ENCODE data around the gene EIF3K.
"Not testable (repeated sequence)": the region's sequence is repeated elsewhere in the genome, so short reads cannot be mapped to it uniquely, and the experiment has no call there.

The EIF3K gene, protein sequence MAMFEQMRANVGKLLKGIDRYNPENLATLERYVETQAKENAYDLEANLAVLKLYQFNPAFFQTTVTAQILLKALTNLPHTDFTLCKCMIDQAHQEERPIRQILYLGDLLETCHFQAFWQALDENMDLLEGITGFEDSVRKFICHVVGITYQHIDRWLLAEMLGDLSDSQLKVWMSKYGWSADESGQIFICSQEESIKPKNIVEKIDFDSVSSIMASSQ

DNA sequence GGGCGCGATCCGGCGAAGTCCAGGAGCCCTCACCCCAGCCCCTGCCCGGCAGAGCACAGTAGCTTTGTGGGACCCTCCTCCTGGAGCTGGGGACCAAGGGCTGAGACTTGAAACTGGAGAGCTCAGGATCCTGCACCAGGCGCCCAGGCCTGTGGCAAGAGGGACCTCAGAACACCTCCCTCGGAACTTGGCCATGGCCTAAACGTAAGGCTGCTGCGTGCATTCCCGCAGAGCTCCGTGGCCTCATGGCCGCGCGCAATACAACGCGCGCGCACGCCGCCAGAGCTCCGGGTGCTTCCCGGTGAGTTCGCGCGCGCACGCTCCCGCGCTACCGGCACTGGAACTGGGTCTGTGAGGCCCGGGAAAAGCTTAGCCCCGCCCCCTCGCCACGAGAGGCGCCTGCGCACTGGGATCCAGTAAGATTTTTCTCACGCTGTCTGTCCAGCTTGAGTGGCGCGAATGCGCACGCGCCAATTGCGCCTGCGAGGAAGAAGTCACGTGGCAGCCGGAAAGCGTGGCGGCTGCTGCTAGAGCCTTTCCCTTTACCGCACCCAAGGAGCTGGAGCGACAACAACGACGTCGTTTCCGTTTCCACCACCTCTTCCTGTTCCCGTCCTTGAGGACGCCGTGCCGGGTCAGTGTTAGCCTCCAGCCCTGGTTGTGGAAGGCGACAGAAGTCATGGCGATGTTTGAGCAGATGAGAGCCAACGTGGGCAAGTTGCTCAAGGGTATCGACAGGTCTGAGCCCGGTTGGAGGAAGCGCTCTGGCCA is at the start of gene EIF3K:
EIF3K (plus strand) TSS at position 599 of the 771 bp plus-strand sequence; CDS start at position 680, 81 bp downstream.
- Mint-ChIP-seq H3K9me3 (no peaks in the 10 kb centered on the region), H3K27me3 (no peaks in the 10 kb centered on the region), H3K4me1 (peaks cover 35% of the 10 kb centered on the region), H3K36me3 (peaks cover 18% of the 10 kb centered on the region), H3K4me3 (peak within 1 kb of the TSS; percentile 99), H3K27ac (peak within 1 kb of the TSS; percentile 97)
- ATAC-seq (ENCODE audit: low read depth) (peak; percentile 48), DNase-seq (ENCODE audit: low spot score in 2 of 2) (peak; percentile 93 to 94)

DNA sequence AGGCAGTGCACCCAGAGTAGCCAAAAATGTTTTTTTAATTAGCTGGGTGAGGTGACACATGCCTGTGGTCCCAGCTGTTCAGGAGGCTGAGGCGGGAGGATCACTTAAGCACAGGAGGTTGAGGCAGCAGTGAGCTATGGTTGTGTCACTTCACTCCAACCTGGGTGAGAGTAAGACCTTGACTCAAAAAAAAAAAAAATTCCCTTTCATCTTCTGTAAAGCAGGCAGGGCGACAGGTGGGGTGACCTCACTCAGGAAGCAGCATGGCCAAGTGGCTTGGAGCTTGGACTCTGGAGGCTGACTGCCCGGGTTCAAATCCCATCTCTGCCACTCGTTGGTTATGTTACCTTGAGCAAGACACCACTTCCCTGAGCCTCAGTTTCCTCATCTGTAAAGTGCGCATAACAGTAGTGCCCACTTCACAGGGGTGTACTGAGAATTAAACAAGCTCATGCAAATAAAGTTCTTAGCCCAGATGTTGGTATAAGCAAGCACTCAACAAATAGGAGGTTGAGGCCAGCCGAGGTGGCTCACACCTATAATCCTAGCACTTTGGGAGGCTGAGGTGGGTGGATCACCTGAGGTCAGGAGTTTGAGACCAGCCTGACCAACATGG is 49.5 kb upstream of the EIF3K start:
- no peak for ATAC-seq (ENCODE audit: low read depth)
- peaks cover 3% of the 10 kb centered on the region for H3K27me3 Mint-ChIP-seq
- no peaks in the 10 kb centered on the region for H3K36me3 Mint-ChIP-seq
- peaks cover 10% of the 10 kb centered on the region for H3K4me1 Mint-ChIP-seq
- H3K27ac Mint-ChIP-seq: no peak overlapping the region
- DNase-seq (ENCODE audit: low spot score in 2 of 2): no peak
- H3K4me3 Mint-ChIP-seq: no peak overlapping the region
- H3K9me3 Mint-ChIP-seq: no peaks in the 10 kb centered on the region

DNA sequence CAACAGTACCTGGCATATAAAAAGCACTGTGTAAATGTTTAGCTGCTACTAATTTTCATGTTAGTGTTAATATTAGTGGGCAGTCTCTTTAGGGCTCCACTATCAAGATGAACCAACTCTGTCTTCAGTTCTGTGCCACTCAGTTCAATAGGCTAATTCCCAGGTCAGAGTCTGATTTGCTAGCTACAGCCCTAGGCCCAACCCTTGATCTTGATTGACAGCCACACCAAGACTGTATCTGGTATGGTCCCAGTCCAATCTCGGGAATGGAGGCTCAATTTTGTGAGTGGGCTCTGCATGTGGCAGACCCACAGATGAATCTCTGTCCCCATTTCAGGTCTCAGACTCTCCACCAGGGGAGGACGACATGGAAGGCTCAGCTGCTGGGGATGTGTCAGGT is 47.3 kb upstream of the EIF3K start:
- no peak for DNase-seq (ENCODE audit: low spot score in 2 of 2)
- peaks cover 5% of the 10 kb centered on the region for H3K4me1 Mint-ChIP-seq

DNA sequence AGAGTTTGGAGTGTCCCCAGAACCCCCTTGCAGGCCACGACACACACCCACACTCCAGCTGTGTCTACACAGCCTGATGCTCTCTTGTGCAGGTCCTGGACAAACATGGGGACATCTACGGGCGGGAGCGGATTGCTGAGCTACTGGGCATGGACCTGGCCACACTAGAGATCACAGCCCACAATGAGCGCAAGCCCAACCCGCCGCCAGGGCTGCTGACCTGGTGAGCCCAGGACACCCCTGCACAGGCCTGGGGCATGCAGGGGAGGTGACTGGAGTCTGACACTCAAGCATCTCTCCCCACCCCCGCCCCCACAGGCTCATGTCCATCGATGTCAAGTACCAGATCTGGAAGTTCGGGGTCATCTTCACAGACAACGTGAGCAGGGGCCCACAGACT is 41.2 kb upstream of the EIF3K start:
- H3K4me3 Mint-ChIP-seq: no peak overlapping the region
- H3K27me3 Mint-ChIP-seq: no peaks in the 10 kb centered on the region
- DNase-seq (ENCODE audit: low spot score in 2 of 2) (no peak), ATAC-seq (ENCODE audit: low read depth) (no peak)
- no peaks in the 10 kb centered on the region for H3K36me3 Mint-ChIP-seq
- no peak overlapping the region for H3K27ac Mint-ChIP-seq
- no peaks in the 10 kb centered on the region for H3K9me3 Mint-ChIP-seq
- H3K4me1 Mint-ChIP-seq: peaks cover 6% of the 10 kb centered on the region

More for the DNA sequence above, 47.3 kb upstream of the EIF3K start:
- no peaks in the 10 kb centered on the region for H3K36me3 Mint-ChIP-seq
- no peaks in the 10 kb centered on the region for H3K9me3 Mint-ChIP-seq
- H3K27ac Mint-ChIP-seq: no peak overlapping the region
- no peak overlapping the region for H3K4me3 Mint-ChIP-seq
- no peak for ATAC-seq (ENCODE audit: low read depth)
- H3K27me3 Mint-ChIP-seq: peaks cover 3% of the 10 kb centered on the region

DNA sequence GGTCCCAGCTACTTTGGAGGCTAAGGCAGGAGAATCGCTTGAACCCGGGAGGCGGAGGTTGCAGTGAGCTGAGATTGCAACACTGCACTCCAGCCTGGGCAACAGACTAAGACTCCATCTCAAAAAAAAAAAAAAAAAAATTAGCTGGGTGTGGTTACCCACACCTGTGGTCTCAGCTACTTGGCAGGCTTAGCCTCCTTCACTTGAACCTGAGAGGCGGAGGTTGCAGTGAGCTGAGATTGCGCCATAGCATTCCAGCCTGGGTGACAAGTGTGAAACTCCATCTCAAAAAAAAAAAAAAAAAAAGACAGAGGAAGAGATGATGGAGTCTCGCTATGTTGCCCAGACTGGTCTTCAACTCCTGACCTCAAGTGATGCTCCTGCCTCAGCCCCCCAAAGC is 39.7 kb upstream of the EIF3K start:
- not testable (repeated sequence) for DNase-seq (ENCODE audit: low spot score in 2 of 2); H3K27me3 Mint-ChIP-seq; ATAC-seq (ENCODE audit: low read depth); H3K27ac Mint-ChIP-seq; H3K4me3 Mint-ChIP-seq; H3K9me3 Mint-ChIP-seq; H3K36me3 Mint-ChIP-seq
- peaks cover 14% of the 10 kb centered on the region for H3K4me1 Mint-ChIP-seq

DNA sequence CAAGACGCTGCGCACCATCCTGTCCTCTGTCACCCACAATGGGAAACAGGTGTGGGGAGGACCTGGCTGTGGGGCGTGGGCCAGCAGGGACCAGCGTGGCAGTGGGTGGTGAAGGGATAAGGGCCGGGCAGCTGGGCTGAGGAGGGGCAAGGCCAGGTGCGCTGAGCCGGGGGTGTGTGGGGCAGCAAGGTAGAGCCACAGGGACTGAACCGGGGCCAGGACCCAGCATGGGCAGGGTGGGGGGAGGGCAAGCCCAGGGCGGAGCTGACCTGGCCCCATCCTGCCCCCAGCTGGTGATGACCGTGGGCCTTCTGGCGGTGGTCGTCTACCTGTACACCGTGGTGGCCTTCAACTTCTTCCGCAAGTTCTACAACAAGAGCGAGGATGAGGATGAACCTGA is 38.9 kb upstream of the EIF3K start:
- Mint-ChIP-seq H3K4me3 (no peak overlapping the region), H3K36me3 (no peaks in the 10 kb centered on the region), H3K27me3 (no peaks in the 10 kb centered on the region), H3K9me3 (no peaks in the 10 kb centered on the region), H3K4me1 (peaks cover 14% of the 10 kb centered on the region), H3K27ac (no peak overlapping the region)
- ATAC-seq (ENCODE audit: low read depth) (no peak), DNase-seq (ENCODE audit: low spot score in 2 of 2) (no peak)

DNA sequence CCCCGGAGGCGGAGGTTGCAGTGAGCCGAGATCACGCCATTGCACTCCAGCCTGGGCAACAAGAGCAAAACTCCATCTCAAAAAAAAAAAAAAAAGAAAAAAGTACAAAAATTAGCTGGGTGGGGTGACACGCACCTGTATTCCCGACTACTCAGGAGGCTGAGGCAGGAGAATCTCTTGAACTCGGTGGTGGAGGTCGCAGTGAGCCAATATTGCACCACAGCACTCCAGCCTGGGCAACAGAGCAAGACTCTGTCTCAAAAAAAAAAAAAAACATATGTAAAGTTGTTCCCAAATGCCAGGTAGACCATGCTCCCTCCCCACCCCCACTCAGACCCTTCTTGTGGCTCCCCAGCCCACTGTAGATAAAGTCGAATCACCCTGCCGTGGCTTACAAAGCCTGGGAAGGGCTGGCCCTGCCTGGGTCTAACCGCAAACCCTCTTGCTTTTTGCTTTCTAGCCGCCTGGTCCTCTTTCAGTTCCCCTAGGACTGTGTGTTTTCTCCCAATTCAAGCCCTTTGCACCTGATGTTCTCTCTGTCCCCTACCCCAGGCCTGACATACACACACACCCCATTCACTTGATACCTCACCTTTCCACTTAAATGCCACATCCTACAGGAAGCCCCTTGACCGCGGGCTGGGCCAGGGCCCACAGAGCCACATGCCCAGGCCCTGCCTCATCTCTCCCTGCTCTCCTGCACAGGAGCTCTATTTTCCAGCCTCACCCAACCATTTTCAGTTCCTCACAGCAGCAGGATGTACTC is 35.6 kb upstream of the EIF3K start:
- Mint-ChIP-seq H3K4me3 (peak overlapping the region; percentile 53), H3K27ac (peak overlapping the region; percentile 22), H3K27me3 (no peaks in the 10 kb centered on the region), H3K4me1 (peaks cover 17% of the 10 kb centered on the region), H3K9me3 (no peaks in the 10 kb centered on the region), H3K36me3 (peaks cover 12% of the 10 kb centered on the region)
- ATAC-seq (ENCODE audit: low read depth) (peak; percentile 87), DNase-seq (ENCODE audit: low spot score in 2 of 2) (no peak)

DNA sequence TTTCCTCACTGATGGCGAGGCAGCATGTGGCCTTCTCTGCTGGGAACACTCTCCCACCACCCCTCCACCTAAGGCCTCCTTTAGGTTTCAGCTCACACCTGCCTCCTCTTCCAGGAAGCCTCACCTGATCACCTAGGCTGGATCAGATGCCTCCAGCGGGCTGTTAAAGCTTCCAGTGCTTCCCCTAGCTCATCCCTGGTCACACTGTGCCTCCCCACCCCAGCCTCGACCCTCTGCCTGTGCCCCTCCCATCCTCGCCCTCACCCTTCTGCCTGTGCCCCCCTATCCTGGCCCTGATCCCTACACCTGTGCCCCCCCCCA is 35.0 kb upstream of the EIF3K start:
- no peaks in the 10 kb centered on the region for H3K9me3 Mint-ChIP-seq
- H3K4me1 Mint-ChIP-seq: peaks cover 17% of the 10 kb centered on the region
- H3K27me3 Mint-ChIP-seq: no peaks in the 10 kb centered on the region
- H3K27ac Mint-ChIP-seq: peak overlapping the region; percentile 22
- no peak for DNase-seq (ENCODE audit: low spot score in 2 of 2)
- no peak for ATAC-seq (ENCODE audit: low read depth)
- H3K4me3 Mint-ChIP-seq: peak overlapping the region; percentile 53
- H3K36me3 Mint-ChIP-seq: peaks cover 14% of the 10 kb centered on the region

DNA sequence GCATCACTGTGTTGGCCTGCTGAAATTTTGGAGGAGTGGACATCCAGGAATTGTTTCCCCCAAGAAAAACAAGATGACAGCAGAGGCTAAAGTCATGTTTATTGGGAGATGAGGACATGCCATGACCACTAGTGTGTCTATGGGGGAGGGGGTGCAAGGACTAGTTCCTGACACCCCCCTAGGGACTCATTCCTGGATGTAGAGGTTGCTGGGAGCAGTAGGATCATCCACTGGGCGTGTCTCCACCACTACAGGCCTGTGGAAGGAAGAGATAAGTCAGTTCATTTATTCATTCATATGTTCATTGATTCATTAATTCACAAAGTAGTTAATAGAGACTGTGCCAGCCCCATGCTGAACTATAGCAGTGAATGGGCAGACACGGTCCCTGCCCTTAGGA is 31.4 kb upstream of the EIF3K start:
- Mint-ChIP-seq H3K27ac (peak overlapping the region; percentile 12), H3K36me3 (peaks cover 24% of the 10 kb centered on the region), H3K4me1 (peaks cover 14% of the 10 kb centered on the region), H3K4me3 (no peak overlapping the region), H3K27me3 (no peaks in the 10 kb centered on the region), H3K9me3 (no peaks in the 10 kb centered on the region)
- DNase-seq (ENCODE audit: low spot score in 2 of 2) (no peak), ATAC-seq (ENCODE audit: low read depth) (no peak)

DNA sequence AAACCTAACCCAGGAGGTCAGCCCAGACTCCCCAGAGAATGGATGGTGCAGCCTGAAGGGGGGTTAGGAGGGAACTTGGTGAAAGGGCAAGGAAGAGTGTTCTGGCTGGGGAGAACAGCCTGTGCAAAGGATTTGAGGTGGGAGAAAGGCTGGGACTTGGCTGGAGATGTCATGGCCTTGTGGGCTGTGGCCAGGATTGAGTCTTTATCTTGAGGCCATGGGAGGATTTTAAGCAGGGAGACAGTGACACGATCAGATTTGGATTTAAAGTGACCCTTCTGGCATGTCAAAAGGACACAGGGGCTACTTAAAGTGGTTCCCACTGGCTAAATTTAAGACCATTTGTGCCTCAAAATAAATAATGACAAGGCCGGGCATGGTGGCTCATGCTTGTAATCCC is 30.9 kb upstream of the EIF3K start:
- ATAC-seq (ENCODE audit: low read depth): no peak
- peaks cover 25% of the 10 kb centered on the region for H3K36me3 Mint-ChIP-seq

DNA sequence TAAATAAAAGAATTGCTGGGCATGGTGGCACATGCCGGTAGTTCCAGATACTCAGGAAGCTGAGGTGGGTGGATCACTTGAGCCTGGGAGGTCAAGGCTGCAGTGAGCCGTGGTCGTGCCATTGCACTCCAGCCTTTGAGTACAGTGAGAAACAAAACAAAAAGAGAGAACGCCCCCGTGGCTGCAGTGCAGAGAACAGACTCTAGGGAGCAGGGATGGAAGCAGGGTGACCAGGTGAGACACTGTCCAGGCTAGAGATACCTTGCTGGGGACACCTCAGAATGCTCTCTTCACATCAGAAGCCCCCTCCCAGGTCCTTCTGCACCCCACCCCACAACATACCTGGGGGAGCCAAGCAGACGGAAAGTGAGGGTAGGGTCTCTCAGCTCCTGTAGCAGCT is 26.0 kb upstream of the EIF3K start:
- Mint-ChIP-seq H3K36me3 (peaks cover 36% of the 10 kb centered on the region), H3K27ac (no peak overlapping the region), H3K9me3 (no peaks in the 10 kb centered on the region), H3K4me3 (no peak overlapping the region), H3K4me1 (peaks cover 3% of the 10 kb centered on the region), H3K27me3 (no peaks in the 10 kb centered on the region)
- no peak for DNase-seq (ENCODE audit: low spot score in 2 of 2)
- ATAC-seq (ENCODE audit: low read depth): no peak

More for the DNA sequence above, 30.9 kb upstream of the EIF3K start:
- Mint-ChIP-seq H3K9me3 (no peaks in the 10 kb centered on the region), H3K27ac (peak overlapping the region; percentile 12), H3K4me3 (no peak overlapping the region), H3K4me1 (peaks cover 10% of the 10 kb centered on the region), H3K27me3 (no peaks in the 10 kb centered on the region)
- DNase-seq (ENCODE audit: low spot score in 2 of 2): no peak

DNA sequence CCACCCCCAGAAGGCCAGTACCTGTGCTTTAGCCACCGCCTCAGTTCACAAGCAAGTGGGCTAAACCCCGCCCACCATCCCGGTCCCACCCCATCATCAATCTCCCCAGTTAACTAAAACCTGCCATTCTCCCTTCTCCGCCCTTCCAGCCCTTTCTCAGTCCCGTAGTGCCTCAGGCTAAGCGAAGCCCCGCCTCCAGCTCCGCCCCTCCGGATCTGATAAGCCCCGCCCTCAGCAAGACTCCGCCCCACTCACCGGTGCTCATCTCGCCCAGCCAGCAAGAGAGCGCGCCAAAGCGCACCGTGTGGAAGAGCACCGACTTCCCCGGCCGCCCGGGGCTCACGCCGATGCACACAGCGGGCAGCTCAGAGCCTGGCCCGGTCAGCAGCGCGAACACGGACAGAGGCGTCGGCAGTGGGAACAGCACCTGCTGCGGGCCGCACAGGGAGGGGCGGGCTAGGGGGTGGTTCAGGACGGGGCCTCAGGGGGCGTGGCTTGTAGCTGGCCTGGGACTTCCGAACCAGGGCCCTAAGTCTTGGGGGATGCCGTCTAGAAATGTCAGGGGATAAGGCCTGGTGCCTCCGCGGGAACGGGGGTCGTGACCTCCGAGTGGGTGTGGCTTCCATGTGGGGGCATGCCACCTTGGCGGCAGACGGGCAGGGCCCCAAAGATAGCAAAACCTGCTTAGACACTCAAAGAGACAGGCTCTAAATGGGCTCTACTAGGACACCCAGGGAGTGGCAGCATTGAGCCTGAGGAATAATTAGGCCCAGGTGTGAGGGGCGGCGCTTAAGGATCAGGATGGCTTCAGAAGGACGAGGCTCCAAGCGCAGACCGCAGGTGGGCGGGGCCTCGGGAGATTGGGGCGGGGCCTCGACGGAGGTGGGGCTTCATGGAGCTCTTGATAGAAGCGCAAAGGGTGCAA is 22.7 kb upstream of the EIF3K start:
- peaks cover 36% of the 10 kb centered on the region for H3K36me3 Mint-ChIP-seq
- no peak for DNase-seq (ENCODE audit: low spot score in 2 of 2)
- no peak overlapping the region for H3K4me3 Mint-ChIP-seq

DNA sequence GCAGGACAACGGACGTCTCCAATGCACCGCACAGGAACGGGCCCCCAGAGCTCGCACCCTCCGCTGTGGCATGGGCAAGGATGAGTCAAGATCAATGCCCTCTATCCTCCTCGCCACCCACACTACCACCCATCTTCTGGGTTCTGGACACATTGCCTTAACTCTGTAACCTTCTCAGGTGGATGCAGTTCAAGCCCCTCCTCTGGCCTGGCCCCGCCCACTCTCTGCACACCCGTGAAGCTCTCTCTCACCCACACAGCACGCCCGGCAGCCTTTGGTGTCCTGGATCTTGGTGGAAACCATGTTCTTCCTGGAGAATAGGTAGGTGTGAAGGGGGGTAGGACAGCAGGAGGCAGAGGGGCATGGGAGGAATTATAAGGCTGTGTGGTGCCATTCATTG is 21.9 kb upstream of the EIF3K start:
- Mint-ChIP-seq H3K27me3 (no peaks in the 10 kb centered on the region), H3K27ac (no peak overlapping the region), H3K4me3 (no peak overlapping the region), H3K9me3 (no peaks in the 10 kb centered on the region), H3K4me1 (peaks cover 8% of the 10 kb centered on the region), H3K36me3 (peaks cover 40% of the 10 kb centered on the region)
- ATAC-seq (ENCODE audit: low read depth) (no peak), DNase-seq (ENCODE audit: low spot score in 2 of 2) (no peak)

More for the DNA sequence above, 22.7 kb upstream of the EIF3K start:
- Mint-ChIP-seq H3K9me3 (no peaks in the 10 kb centered on the region), H3K27me3 (no peaks in the 10 kb centered on the region), H3K4me1 (peaks cover 8% of the 10 kb centered on the region), H3K27ac (peak overlapping the region; percentile 10)
- no peak for ATAC-seq (ENCODE audit: low read depth)
